GF-D8 (cell line): ENCODE data around the gene FBXL20.
A peak's percentile ranks its signal among the peaks of the same experiment; 100 is the strongest.
"Not testable (repeated sequence)": the region's sequence is repeated elsewhere in the genome, so short reads cannot be mapped to it uniquely, and the experiment has no call there.

Experiments used
- DNase-seq: peaks from one replicate; lab custom pipeline; 2025; lab: John Stamatoyannopoulos, UW

FBXL20 gene

GRCh38 chr17:39401412-39402243 lies at the start of gene FBXL20:
Gene FBXL20, minus strand, starts transcription at chr17:39401626. Its CDS starts 224 bp downstream, at chr17:39401402.
- DNase-seq: peak; percentile 66

- peak; percentile 95 for DNase-seq
These were observed 49.6 kb upstream of the FBXL20 start, which contains the start of gene MED1 for GRCh38 chr17:39450847-39451581. Gene MED1, minus strand, starts transcription at chr17:39451263. Its CDS starts 201 bp downstream, at chr17:39451062.

- DNase-seq: no peak
These were observed 48.6 kb upstream of the FBXL20 start for GRCh38 chr17:39450051-39450450.

GRCh38 chr17:39447561-39447960 lies 46.1 kb upstream of the FBXL20 start:
- DNase-seq: no peak

- no peak for DNase-seq
These were observed 41.9 kb upstream of the FBXL20 start for GRCh38 chr17:39443326-39443725.

GRCh38 chr17:39439868-39440267 lies 38.4 kb upstream of the FBXL20 start:
- not testable (repeated sequence) for DNase-seq

- no peak for DNase-seq
These were observed 28.2 kb upstream of the FBXL20 start for GRCh38 chr17:39429600-39429999.

GRCh38 chr17:39416141-39416540 lies 14.7 kb upstream of the FBXL20 start:
- no peak for DNase-seq

- DNase-seq: no peak
These were observed 8.9 kb upstream of the FBXL20 start for GRCh38 chr17:39410279-39410678.

- DNase-seq: no peak
These were observed 6.9 kb upstream of the FBXL20 start for GRCh38 chr17:39408360-39408759.

- DNase-seq: no peak
These were observed 5.5 kb upstream of the FBXL20 start for GRCh38 chr17:39406951-39407350.

GRCh38 chr17:39405436-39405835 lies 4.0 kb upstream of the FBXL20 start:
- no peak for DNase-seq

- no peak for DNase-seq
These were observed 3.3 kb upstream of the FBXL20 start for GRCh38 chr17:39404542-39405378.

GRCh38 chr17:39402890-39403605 lies 1.6 kb upstream of the FBXL20 start:
- no peak for DNase-seq

GRCh38 chr17:39402244-39402889 lies 941 bp upstream of the FBXL20 start:
- peak; percentile 75 for DNase-seq

GRCh38 chr17:39400547-39401411 lies 647 bp downstream of the FBXL20 start:
- DNase-seq: no peak

GRCh38 chr17:39399791-39400190 lies 1.6 kb downstream of the FBXL20 start:
- no peak for DNase-seq

GRCh38 chr17:39393736-39394135 lies 7.7 kb downstream of the FBXL20 start:
- DNase-seq: no peak

GRCh38 chr17:39391448-39391847 lies 10.0 kb downstream of the FBXL20 start:
- DNase-seq: no peak

GRCh38 chr17:39385040-39385439 lies 16.4 kb downstream of the FBXL20 start:
- no peak for DNase-seq
